GM12873 (cell line): ENCODE results near the gene GRIN3B.

Source experiments
- TF ChIP-seq, protein P1 (sequence below): IDR thresholded peaks from 2 replicates; pipeline ENCODE4 v1.5.1; 2012; ENCODE audit warnings: low read depth, mild to moderate bottlenecking, moderate library complexity, low read length, control low read depth; ENCODE audit not compliant: insufficient read depth; ENCODE audit errors: missing control alignments

The GRIN3B gene

DNA sequence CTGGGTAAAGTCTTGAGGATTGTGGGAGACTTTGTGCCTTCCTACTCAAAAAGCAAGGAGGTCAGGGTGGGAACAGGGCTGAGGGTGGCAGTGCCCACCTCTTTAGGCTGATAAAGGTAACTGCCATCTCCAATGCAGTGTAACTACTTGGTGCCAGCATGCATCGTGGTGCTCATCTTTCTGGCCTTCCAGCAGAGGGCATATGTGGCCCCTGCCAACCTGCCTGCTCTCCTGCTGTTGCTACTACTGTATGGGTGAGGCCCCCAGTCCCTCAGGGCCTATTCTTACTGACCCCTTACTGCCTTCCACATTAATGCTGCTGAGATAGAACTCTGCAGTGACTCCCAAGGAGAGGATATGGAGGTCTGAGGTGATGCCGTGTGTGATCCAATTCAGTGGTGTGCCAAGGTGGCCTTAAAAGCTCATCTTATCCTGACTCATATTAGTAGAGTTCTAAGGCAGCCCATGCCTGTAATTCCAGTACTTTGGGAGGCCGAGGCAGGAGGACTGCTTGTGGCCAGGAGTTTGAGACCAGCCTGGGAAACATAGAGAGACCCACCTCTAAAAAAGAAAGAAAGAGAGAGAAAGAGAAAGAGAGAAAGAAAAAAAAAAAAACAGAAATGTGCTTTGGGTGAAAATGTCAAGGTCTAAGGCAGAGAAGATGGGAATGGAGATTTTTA, 57.1 kb downstream of the GRIN3B start:
- TF ChIP-seq, protein P1, sequence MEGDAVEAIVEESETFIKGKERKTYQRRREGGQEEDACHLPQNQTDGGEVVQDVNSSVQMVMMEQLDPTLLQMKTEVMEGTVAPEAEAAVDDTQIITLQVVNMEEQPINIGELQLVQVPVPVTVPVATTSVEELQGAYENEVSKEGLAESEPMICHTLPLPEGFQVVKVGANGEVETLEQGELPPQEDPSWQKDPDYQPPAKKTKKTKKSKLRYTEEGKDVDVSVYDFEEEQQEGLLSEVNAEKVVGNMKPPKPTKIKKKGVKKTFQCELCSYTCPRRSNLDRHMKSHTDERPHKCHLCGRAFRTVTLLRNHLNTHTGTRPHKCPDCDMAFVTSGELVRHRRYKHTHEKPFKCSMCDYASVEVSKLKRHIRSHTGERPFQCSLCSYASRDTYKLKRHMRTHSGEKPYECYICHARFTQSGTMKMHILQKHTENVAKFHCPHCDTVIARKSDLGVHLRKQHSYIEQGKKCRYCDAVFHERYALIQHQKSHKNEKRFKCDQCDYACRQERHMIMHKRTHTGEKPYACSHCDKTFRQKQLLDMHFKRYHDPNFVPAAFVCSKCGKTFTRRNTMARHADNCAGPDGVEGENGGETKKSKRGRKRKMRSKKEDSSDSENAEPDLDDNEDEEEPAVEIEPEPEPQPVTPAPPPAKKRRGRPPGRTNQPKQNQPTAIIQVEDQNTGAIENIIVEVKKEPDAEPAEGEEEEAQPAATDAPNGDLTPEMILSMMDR = peak; percentile 54

DNA sequence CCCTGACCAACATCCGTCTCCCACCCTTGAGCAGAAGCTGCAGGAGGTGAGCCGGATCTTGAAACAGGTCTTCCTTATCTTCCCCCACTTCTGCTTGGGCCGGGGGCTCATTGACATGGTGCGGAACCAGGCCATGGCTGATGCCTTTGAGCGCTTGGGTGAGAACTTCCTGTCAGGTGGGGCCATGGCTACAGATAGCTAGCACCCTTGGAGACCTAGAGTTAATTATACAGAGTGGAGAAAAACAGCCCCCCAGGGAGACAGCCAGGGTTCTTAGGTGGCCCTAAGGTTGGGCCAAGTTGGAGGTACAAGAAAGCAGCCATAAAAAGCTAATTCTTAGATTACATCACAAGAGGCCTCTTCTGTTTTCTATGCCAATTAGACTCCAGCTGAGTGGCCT, 57.9 kb downstream of the GRIN3B start:
- TF ChIP-seq, protein P1 = no peak
